Prostate gland (tissue), 2 donors: ENCODE measurements around the gene LRCH4. TPM values are rescaled to one million over a fixed set of nuclear protein-coding genes. Genes with fewer than 3 reads are reported as not detected.

Source experiments
- DNase-seq: peaks from one replicate; pipeline ENCODE4 v3.0.0-alpha.2; 2019; ENCODE audit warnings: low spot score
- H3K27ac ChIP-seq, 2 donors: fragments of 200-600 bp; sonication (generic); 2 replicates each; pipeline ENCODE4 v1.5.1; 2017 to 2019
- H3K27me3 ChIP-seq: fragments of 200-600 bp; sonication (generic); replicated peaks from 2 replicates; pipeline ENCODE4 v1.5.1; 2019; ENCODE audit not compliant: insufficient read depth
- H3K36me3 ChIP-seq, 2 donors: fragments of 200-600 bp; sonication (generic); 1 replicate in 1 of 2; 2 replicates in 1 of 2; pipeline versions ENCODE4 v1.5.1 to v1.8.1; 2017 to 2019
- H3K4me1 ChIP-seq: fragments of 200-600 bp; sonication (generic); replicated peaks from 2 replicates; pipeline ENCODE4 v1.5.1; 2019
- H3K4me3 ChIP-seq, 2 donors: fragments of 200-600 bp; sonication (generic); 2 replicates each; pipeline ENCODE4 v1.5.1; 2017 to 2019
- H3K9me3 ChIP-seq: fragments of 200-600 bp; sonication (generic); 2 replicates; pipeline ENCODE4 v1.5.1; 2017
- CTCF ChIP-seq, 4 experiments: fragments of 200-600 bp in 2 of 4; fragments of 450-650 bp in 2 of 4; sonication (generic) in 2 of 4; IDR thresholded peaks; 1 replicate in 3 of 4; 2 replicates in 1 of 4; pipeline ENCODE4 v1.5.1; 2016 to 2019; ENCODE audit warnings: antibody characterized with exemption in 4 of 4, mild to moderate bottlenecking in 2 of 4, moderate library complexity in 2 of 4
- POLR2A ChIP-seq: fragments of 450-650 bp; IDR thresholded peaks from one replicate; pipeline ENCODE4 v1.6.1; 2016; ENCODE audit warnings: antibody characterized with exemption, mild to moderate bottlenecking
- POLR2AphosphoS5 ChIP-seq: sonication (generic); formaldehyde crosslinking; IDR thresholded peaks from one replicate; pipeline ENCODE4 v1.6.1; 2017; ENCODE audit warnings: antibody characterized with exemption
- WGBS: methylation state at CpG from one replicate; pipeline ENCODE4 v1.1.5; 2018; 5-methylcytosine and 5-hydroxymethylcytosine counted together
- intact Hi-C: fragments of 100-400 bp; cut with DNase I; formaldehyde crosslinking; loops from one replicate; pipeline ENCODE4 v1.14.2; 2022
- total RNA-seq, 2 donors: library from RNA; depleted of rRNA; stranded (reverse); fragments of >200 nt; gene quantifications; one replicate each; pipeline ENCODE4 v1.1.0, GENCODE V29; 2016

The LRCH4 gene
- total RNA-seq, 2 donors from 2014 or later = 66.8 to 202 TPM

GRCh38 chr7:100577507-100577906 lies 8.4 kb downstream of the LRCH4 start:
- WGBS = 89% methylated on average over 14 of the region's 14 CpGs
- no peak overlapping the region for H3K27ac ChIP-seq
- no peak overlapping the region for H3K4me3 ChIP-seq
- no peak for DNase-seq
- H3K9me3 ChIP-seq = no peaks in the 10 kb centered on the region
- H3K27me3 ChIP-seq = no peaks in the 10 kb centered on the region
- intact Hi-C loops = no loop called here
- H3K4me1 ChIP-seq = peaks cover 8% of the 10 kb centered on the region
- TF ChIP-seq POLR2AphosphoS5 (no peak), CTCF (IDR thresholded peaks at IDR 0.05) (no peak), POLR2A (no peak)
- H3K36me3 ChIP-seq = peaks cover 14 to 46% of the 10 kb centered on the region in 2 donors

GRCh38 chr7:100577103-100577502 lies 8.8 kb downstream of the LRCH4 start:
- Histone ChIP-seq H3K4me3 (no peak overlapping the region), H3K4me1 (peaks cover 5% of the 10 kb centered on the region), H3K36me3 (peaks cover 14 to 46% of the 10 kb centered on the region in 2 donors), H3K27ac (no peak overlapping the region), H3K9me3 (no peaks in the 10 kb centered on the region), H3K27me3 (no peaks in the 10 kb centered on the region)
- WGBS = 93% methylated on average over 23 of the region's 24 CpGs
- DNase-seq = no peak
- TF ChIP-seq CTCF (IDR thresholded peaks at IDR 0.05) = no peak
- intact Hi-C loops = no loop called here

GRCh38 chr7:100576384-100576993 lies 9.4 kb downstream of the LRCH4 start:
- peaks cover 14 to 42% of the 10 kb centered on the region in 2 donors for H3K36me3 ChIP-seq
- no peaks in the 10 kb centered on the region for H3K9me3 ChIP-seq
- no peak for TF ChIP-seq CTCF (IDR thresholded peaks at IDR 0.05)
- no peak for TF ChIP-seq POLR2AphosphoS5
- no peaks in the 10 kb centered on the region for H3K4me1 ChIP-seq
- intact Hi-C loops = no loop called here
- 93% methylated on average over 13 of the region's 13 CpGs for WGBS
- no peak overlapping the region for H3K27ac ChIP-seq
- H3K27me3 ChIP-seq = no peaks in the 10 kb centered on the region
- DNase-seq = no peak
- H3K4me3 ChIP-seq = no peak overlapping the region

- Histone ChIP-seq H3K36me3 (peaks cover 8 to 38% of the 10 kb centered on the region in 2 donors), H3K4me1 (no peaks in the 10 kb centered on the region), H3K27ac (no peak overlapping the region), H3K4me3 (no peak overlapping the region), H3K9me3 (no peaks in the 10 kb centered on the region), H3K27me3 (no peaks in the 10 kb centered on the region)
- WGBS = 85% methylated on average over 17 of the region's 17 CpGs
- DNase-seq = no peak
- intact Hi-C loops = no loop called here
- TF ChIP-seq CTCF (IDR thresholded peaks at IDR 0.05) (no peak), POLR2A (no peak), POLR2AphosphoS5 (no peak)
Measured at GRCh38 chr7:100575746-100576383, 10.1 kb downstream of the LRCH4 start.

GRCh38 chr7:100575206-100575631 lies 10.7 kb downstream of the LRCH4 start:
- 75% methylated on average over 14 of the region's 14 CpGs for WGBS
- TF ChIP-seq POLR2A (no peak), CTCF (IDR thresholded peaks at IDR 0.05) (no peak), POLR2AphosphoS5 (no peak)
- peaks cover 2% of the 10 kb centered on the region for H3K4me1 ChIP-seq
- intact Hi-C loops = no loop called here
- DNase-seq = no peak
- H3K36me3 ChIP-seq = peaks cover 7 to 38% of the 10 kb centered on the region in 2 donors
- H3K9me3 ChIP-seq = no peaks in the 10 kb centered on the region
- H3K4me3 ChIP-seq = no peak overlapping the region
- H3K27ac ChIP-seq = no peak overlapping the region
- no peaks in the 10 kb centered on the region for H3K27me3 ChIP-seq
